Ishikawa (cell line): ENCODE measurements around the gene STT3B.

Source experiments
- CEBPB ChIP-seq: IDR thresholded peaks from 2 replicates; pipeline ENCODE4 v1.6.1; 2012
- CREB1 ChIP-seq: IDR thresholded peaks from 2 replicates; pipeline ENCODE4 v1.6.1; 2012; ENCODE audit warnings: low read depth
- EGR1 ChIP-seq: IDR thresholded peaks from 2 replicates; pipeline ENCODE4 v1.6.1; 2012
- EP300 ChIP-seq: IDR thresholded peaks from 2 replicates; pipeline ENCODE4 v1.6.1; 2012; ENCODE audit warnings: borderline replicate concordance
- FOXM1 ChIP-seq: IDR thresholded peaks from 2 replicates; pipeline ENCODE4 v1.6.1; 2012; ENCODE audit warnings: low read depth, borderline replicate concordance
- MAX ChIP-seq: IDR thresholded peaks from 2 replicates; pipeline ENCODE4 v1.6.1; 2012
- NFIC ChIP-seq: IDR thresholded peaks from 2 replicates; pipeline ENCODE4 v1.6.1; 2012
- RAD21 ChIP-seq: IDR thresholded peaks from 2 replicates; pipeline ENCODE4 v1.6.1; 2012; ENCODE audit warnings: low read depth
- TAF1 ChIP-seq: IDR thresholded peaks from 2 replicates; pipeline ENCODE4 v1.6.1; 2012; ENCODE audit warnings: low read depth, mild to moderate bottlenecking
- TEAD4 ChIP-seq: IDR thresholded peaks from 2 replicates; pipeline ENCODE4 v1.6.1; 2012
- ZBTB7A ChIP-seq: IDR thresholded peaks from 2 replicates; pipeline ENCODE4 v1.6.1; 2012; ENCODE audit warnings: low read depth
- TF ChIP-seq, protein P1 (sequence below): IDR thresholded peaks from 2 replicates; pipeline ENCODE4 v1.6.1; 2012; ENCODE audit warnings: low read depth, mild to moderate bottlenecking
- TF ChIP-seq, protein P2 (sequence below): IDR thresholded peaks from 2 replicates; pipeline ENCODE4 v1.6.1; 2012

- no peak for TF ChIP-seq TAF1
- no peak for TF ChIP-seq TEAD4
- TF ChIP-seq, protein P1, sequence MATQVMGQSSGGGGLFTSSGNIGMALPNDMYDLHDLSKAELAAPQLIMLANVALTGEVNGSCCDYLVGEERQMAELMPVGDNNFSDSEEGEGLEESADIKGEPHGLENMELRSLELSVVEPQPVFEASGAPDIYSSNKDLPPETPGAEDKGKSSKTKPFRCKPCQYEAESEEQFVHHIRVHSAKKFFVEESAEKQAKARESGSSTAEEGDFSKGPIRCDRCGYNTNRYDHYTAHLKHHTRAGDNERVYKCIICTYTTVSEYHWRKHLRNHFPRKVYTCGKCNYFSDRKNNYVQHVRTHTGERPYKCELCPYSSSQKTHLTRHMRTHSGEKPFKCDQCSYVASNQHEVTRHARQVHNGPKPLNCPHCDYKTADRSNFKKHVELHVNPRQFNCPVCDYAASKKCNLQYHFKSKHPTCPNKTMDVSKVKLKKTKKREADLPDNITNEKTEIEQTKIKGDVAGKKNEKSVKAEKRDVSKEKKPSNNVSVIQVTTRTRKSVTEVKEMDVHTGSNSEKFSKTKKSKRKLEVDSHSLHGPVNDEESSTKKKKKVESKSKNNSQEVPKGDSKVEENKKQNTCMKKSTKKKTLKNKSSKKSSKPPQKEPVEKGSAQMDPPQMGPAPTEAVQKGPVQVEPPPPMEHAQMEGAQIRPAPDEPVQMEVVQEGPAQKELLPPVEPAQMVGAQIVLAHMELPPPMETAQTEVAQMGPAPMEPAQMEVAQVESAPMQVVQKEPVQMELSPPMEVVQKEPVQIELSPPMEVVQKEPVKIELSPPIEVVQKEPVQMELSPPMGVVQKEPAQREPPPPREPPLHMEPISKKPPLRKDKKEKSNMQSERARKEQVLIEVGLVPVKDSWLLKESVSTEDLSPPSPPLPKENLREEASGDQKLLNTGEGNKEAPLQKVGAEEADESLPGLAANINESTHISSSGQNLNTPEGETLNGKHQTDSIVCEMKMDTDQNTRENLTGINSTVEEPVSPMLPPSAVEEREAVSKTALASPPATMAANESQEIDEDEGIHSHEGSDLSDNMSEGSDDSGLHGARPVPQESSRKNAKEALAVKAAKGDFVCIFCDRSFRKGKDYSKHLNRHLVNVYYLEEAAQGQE: no peak
- TF ChIP-seq, protein P2, sequence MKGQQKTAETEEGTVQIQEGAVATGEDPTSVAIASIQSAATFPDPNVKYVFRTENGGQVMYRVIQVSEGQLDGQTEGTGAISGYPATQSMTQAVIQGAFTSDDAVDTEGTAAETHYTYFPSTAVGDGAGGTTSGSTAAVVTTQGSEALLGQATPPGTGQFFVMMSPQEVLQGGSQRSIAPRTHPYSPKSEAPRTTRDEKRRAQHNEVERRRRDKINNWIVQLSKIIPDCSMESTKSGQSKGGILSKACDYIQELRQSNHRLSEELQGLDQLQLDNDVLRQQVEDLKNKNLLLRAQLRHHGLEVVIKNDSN: no peak
- no peak for TF ChIP-seq EGR1
- no peak for TF ChIP-seq FOXM1
- TF ChIP-seq EP300: no peak
- TF ChIP-seq MAX: no peak
- no peak for TF ChIP-seq NFIC
- TF ChIP-seq CEBPB: no peak
- no peak for TF ChIP-seq RAD21
- TF ChIP-seq CREB1: no peak
- TF ChIP-seq ZBTB7A: no peak
These were observed 39.6 kb upstream of the STT3B start for GRCh38 chr3:31493149-31493548.
